HEK293 (cell line): Measurements from ENCODE around the gene IMMP1L.

ENCODE experiments used
- CTCF ChIA-PET: fragments of 350-600 bp; formaldehyde crosslinking; extraction: SDS; loops from one replicate; lab custom pipeline; 2021; ENCODE audit warnings: antibody characterized with exemption; lab: Yijun Ruan, JAX
- POLR2A ChIA-PET: fragments of 300-600 bp; formaldehyde crosslinking; extraction: SDS; loops from one replicate; lab custom pipeline; 2020; ENCODE audit warnings: antibody characterized with exemption, inconsistent platforms; lab: Yijun Ruan, JAX
- H3K27ac ChIP-seq: fragments of 200-500 bp; sonication (Bioruptor generic); 2 replicates; pipeline ENCODE4 v1.5.1; 2014; ENCODE audit warnings: low read depth, low read length, control low read depth, inconsistent platforms; ENCODE audit errors: extremely low read depth
- H3K36me3 ChIP-seq, 2 experiments: fragments of 200-500 bp in 1 of 2; sonication (Bioruptor generic) in 1 of 2; 1 replicate in 1 of 2; 2 replicates in 1 of 2; pipeline ENCODE4 v1.5.1; 2014 to 2017; ENCODE audit warnings: inconsistent platforms in 2 of 2, low read length in 2 of 2; ENCODE audit not compliant: control insufficient read depth in 2 of 2, insufficient read depth in 1 of 2
- H3K4me1 ChIP-seq: fragments of 200-500 bp; sonication (Bioruptor generic); 2 replicates; pipeline ENCODE4 v1.5.1; 2014; ENCODE audit warnings: mild to moderate bottlenecking, low read length, inconsistent platforms; ENCODE audit not compliant: control insufficient read depth, insufficient read depth
- H3K4me3 ChIP-seq: 2 replicates; pipeline ENCODE4 v1.5.1; 2011; ENCODE audit warnings: low read depth, mild to moderate bottlenecking, control low read depth, low read length, moderate library complexity
- H3K9me3 ChIP-seq: fragments of 200-500 bp; sonication (Bioruptor generic); 2 replicates; pipeline ENCODE4 v1.5.1; 2014; ENCODE audit warnings: low read depth, low read length, inconsistent platforms; ENCODE audit not compliant: control insufficient read depth, insufficient read depth
- BCL11B ChIP-seq: fragments of 450-650 bp; formaldehyde crosslinking; IDR thresholded peaks from 2 replicates; pipeline ENCODE4 v1.5.1; 2016; ENCODE audit warnings: low read depth, missing biosample characterization, missing genetic modification characterization
- OSR2 ChIP-seq: fragments of 450-650 bp; formaldehyde crosslinking; IDR thresholded peaks from 2 replicates; pipeline ENCODE4 v1.5.1; 2016; ENCODE audit warnings: missing biosample characterization, missing genetic modification characterization
- REPIN1 ChIP-seq: fragments of 450-650 bp; formaldehyde crosslinking; IDR thresholded peaks from 2 replicates; pipeline ENCODE4 v1.5.1; 2017; ENCODE audit warnings: missing biosample characterization, missing genetic modification characterization, low read depth
- REST ChIP-seq: fragments of 450-650 bp; formaldehyde crosslinking; IDR thresholded peaks from 2 replicates; pipeline ENCODE4 v1.5.1; 2016; ENCODE audit warnings: missing biosample characterization, missing genetic modification characterization
- SALL2 ChIP-seq: fragments of 450-650 bp; formaldehyde crosslinking; IDR thresholded peaks from 2 replicates; pipeline ENCODE4 v1.5.0; 2017; ENCODE audit warnings: missing biosample characterization, mild to moderate bottlenecking, missing genetic modification characterization, borderline replicate concordance
- SP7 ChIP-seq: fragments of 450-650 bp; formaldehyde crosslinking; IDR thresholded peaks from 2 replicates; pipeline ENCODE4 v1.5.1; 2016; ENCODE audit warnings: missing biosample characterization, missing genetic modification characterization
- ZBTB44 ChIP-seq: fragments of 450-650 bp; IDR thresholded peaks from 2 replicates; pipeline ENCODE4 v1.5.1; 2018; ENCODE audit warnings: missing biosample characterization, mild to moderate bottlenecking, missing genetic modification characterization
- ZFP37 ChIP-seq: fragments of 450-650 bp; formaldehyde crosslinking; IDR thresholded peaks from 2 replicates; pipeline ENCODE4 v1.5.1; 2016; ENCODE audit warnings: missing biosample characterization, missing genetic modification characterization
- ZNF133 ChIP-seq: fragments of 450-650 bp; formaldehyde crosslinking; IDR thresholded peaks from 2 replicates; pipeline ENCODE4 v1.5.1; 2016; ENCODE audit warnings: missing biosample characterization, missing genetic modification characterization
- ZNF157 ChIP-seq: fragments of 450-650 bp; formaldehyde crosslinking; IDR thresholded peaks from 2 replicates; pipeline ENCODE4 v1.5.1; 2016; ENCODE audit warnings: missing biosample characterization, missing genetic modification characterization
- ZNF19 ChIP-seq: fragments of 450-650 bp; formaldehyde crosslinking; IDR thresholded peaks from 2 replicates; pipeline ENCODE4; 2016; ENCODE audit warnings: missing biosample characterization, missing genetic modification characterization, low read depth
- ZNF2 ChIP-seq: fragments of 450-650 bp; formaldehyde crosslinking; IDR thresholded peaks from 2 replicates; pipeline ENCODE4 v1.5.1; 2016; ENCODE audit warnings: missing biosample characterization, missing genetic modification characterization
- ZNF214 ChIP-seq: fragments of 450-650 bp; formaldehyde crosslinking; IDR thresholded peaks from 2 replicates; pipeline ENCODE4 v1.5.1; 2017; ENCODE audit warnings: missing biosample characterization, mild to moderate bottlenecking, missing genetic modification characterization, borderline replicate concordance
- ZNF398 ChIP-seq: fragments of 450-650 bp; formaldehyde crosslinking; IDR thresholded peaks from 2 replicates; pipeline ENCODE4 v1.5.1; 2017; ENCODE audit warnings: missing biosample characterization, missing genetic modification characterization
- ZNF48 ChIP-seq: fragments of 450-650 bp; formaldehyde crosslinking; IDR thresholded peaks from 2 replicates; pipeline ENCODE4 v1.5.1; 2016; ENCODE audit warnings: missing biosample characterization, missing genetic modification characterization
- ZNF513 ChIP-seq: fragments of 450-650 bp; IDR thresholded peaks from 2 replicates; pipeline ENCODE4 v1.5.1; 2018; ENCODE audit warnings: missing biosample characterization, missing genetic modification characterization
- ZNF530 ChIP-seq: fragments of 450-650 bp; formaldehyde crosslinking; IDR thresholded peaks from 2 replicates; pipeline ENCODE4 v1.5.1; 2016; ENCODE audit warnings: low read depth, missing biosample characterization, missing genetic modification characterization
- ZNF585B ChIP-seq: fragments of 450-650 bp; formaldehyde crosslinking; IDR thresholded peaks from 2 replicates; pipeline ENCODE4 v1.5.1; 2016; ENCODE audit warnings: missing biosample characterization, missing genetic modification characterization
- ZNF747 ChIP-seq: fragments of 450-650 bp; formaldehyde crosslinking; IDR thresholded peaks from 2 replicates; pipeline ENCODE4 v1.5.1; 2016; ENCODE audit warnings: missing biosample characterization, missing genetic modification characterization
- ZNF768 ChIP-seq: fragments of 450-650 bp; formaldehyde crosslinking; IDR thresholded peaks from 2 replicates; pipeline ENCODE4 v1.5.1; 2018; ENCODE audit warnings: missing biosample characterization, mild to moderate bottlenecking, missing genetic modification characterization

Gene IMMP1L

GRCh38 chr11:31445621-31446020 is 63.8 kb downstream of the IMMP1L start:
- no peak overlapping the region for H3K4me3 ChIP-seq
- ChIA-PET CTCF (no interaction called here), POLR2A (no interaction called here)
- H3K27ac ChIP-seq = no peak overlapping the region
- TF ChIP-seq SALL2 (tag by site-specific recombination) (no peak), ZNF747 (tag by site-specific recombination) (no peak), ZFP37 (tag by site-specific recombination) (no peak), ZNF398 (tag by site-specific recombination) (no peak), ZNF768 (tag by site-specific recombination) (no peak), SP7 (no peak), ZNF48 (no peak), ZNF157 (tag by site-specific recombination) (no peak), REST (no peak), ZBTB44 (tag by site-specific recombination) (no peak), ZNF133 (tag by site-specific recombination) (no peak), ZNF513 (no peak), BCL11B (tag by site-specific recombination) (no peak), ZNF530 (no peak), ZNF585B (tag by site-specific recombination) (no peak), REPIN1 (tag by site-specific recombination) (no peak), ZNF2 (no peak), ZNF19 (tag by site-specific recombination) (no peak), ZNF214 (tag by site-specific recombination) (no peak), OSR2 (no peak)
- no peaks in the 10 kb centered on the region for H3K4me1 ChIP-seq
- no peaks in the 10 kb centered on the region for H3K9me3 ChIP-seq
- peaks cover 0 to 10% of the 10 kb centered on the region in 2 experiments; a peak in 1 of 3 replicates for H3K36me3 ChIP-seq
